ENCODE results near the gene CPED1.

- TF ChIP-seq GABPB1 (CRISPR knock-in tag; IDR thresholded peaks at IDR 0.05): no peak
- TF ChIP-seq CTCF (IDR thresholded peaks at IDR 0.05): no peak
- no peak for TF ChIP-seq USF1 (CRISPR knock-in tag; IDR thresholded peaks at IDR 0.05)
- no peak for TF ChIP-seq E2F5 (CRISPR knock-in tag; IDR thresholded peaks at IDR 0.05)
- no peak for TF ChIP-seq ATF1 (CRISPR knock-in tag; IDR thresholded peaks at IDR 0.05)
- no peak for TF ChIP-seq ATF6 (CRISPR knock-in tag; IDR thresholded peaks at IDR 0.05)
- no peak for TF ChIP-seq E2F1 (CRISPR knock-in tag; IDR thresholded peaks at IDR 0.05)
- no peak for TF ChIP-seq TEAD4 (CRISPR knock-in tag; IDR thresholded peaks at IDR 0.05)
- no peak for TF ChIP-seq AFF4 (CRISPR knock-in tag; IDR thresholded peaks at IDR 0.05; ENCODE audit: borderline replicate concordance)
- TF ChIP-seq FOXJ3 (CRISPR knock-in tag; IDR thresholded peaks at IDR 0.05; ENCODE audit: borderline replicate concordance): no peak
- no peak for TF ChIP-seq ZBTB43 (CRISPR knock-in tag; IDR thresholded peaks at IDR 0.05)
- no peak for TF ChIP-seq STAT6 (CRISPR knock-in tag; conservative IDR thresholded peaks at IDR 0.05; ENCODE audit: low read depth)
- TF ChIP-seq MAX (CRISPR knock-in tag; IDR thresholded peaks at IDR 0.05): no peak
Observed at GRCh38 chr7:121046009-121046408, 57.5 kb downstream of the CPED1 start.

Measured in WTC11 (cell line).